ENCODE results near the gene SEZ6L. TPM values are rescaled to one million over a fixed set of nuclear protein-coding genes. Genes with fewer than 3 reads are reported as not detected.

SEZ6L gene
- total RNA-seq, 1 experiment from 2014 or later = not detected

DNA sequence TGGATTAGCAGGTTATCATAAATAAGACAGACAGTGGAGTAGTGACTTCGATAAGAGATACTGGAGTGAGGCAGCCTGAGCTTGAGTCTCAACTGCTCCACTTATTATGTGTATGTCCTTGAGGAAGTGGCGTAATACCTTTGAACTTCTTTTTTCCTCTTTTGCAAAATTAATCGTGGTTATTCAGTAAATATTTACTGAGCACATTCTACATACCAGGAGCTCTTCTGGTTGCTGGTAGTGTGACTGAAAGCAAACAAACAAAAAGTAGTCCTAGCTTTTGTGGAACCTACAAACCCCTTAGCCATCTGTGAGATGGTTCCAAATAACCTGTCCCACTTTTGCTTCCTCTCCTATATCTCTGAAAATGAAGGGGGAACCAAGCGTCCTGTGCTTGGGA is 134.2 kb downstream of the SEZ6L start:
- TF ChIP-seq ELF1 (IDR thresholded peaks at IDR 0.05; ENCODE audit: borderline replicate concordance, low read depth) (no peak), EGR1 (IDR thresholded peaks at IDR 0.05; ENCODE audit: low read depth) (no peak), ZBTB33 (IDR thresholded peaks at IDR 0.05; ENCODE audit: extremely low read depth, insufficient replicate concordance, low read length) (no peak), POLR2AphosphoS5 (IDR thresholded peaks at IDR 0.05; ENCODE audit: low read depth, low read length) (no peak)
- Histone ChIP-seq H2AFZ (ENCODE audit: low read depth, low read length, poor library complexity, severe bottlenecking) (no peak overlapping the region), H3K4me3 (replicated peaks in 1 of 2; ENCODE audit: low read depth in 1 of 2, low read length in 2 of 2) (no peak overlapping the region), H3K4me2 (ENCODE audit: low read length) (no peak overlapping the region), H3K9ac (ENCODE audit: low read length) (no peak overlapping the region), H3K27me3 (ENCODE audit: insufficient read depth, low read length) (peaks cover 51% of the 10 kb centered on the region), H3K27ac (ENCODE audit: low read depth, low read length) (no peak overlapping the region), H3K79me2 (ENCODE audit: insufficient read depth, low read length) (no peaks in the 10 kb centered on the region), H3K9me2 (ENCODE audit: insufficient read depth) (no peaks in the 10 kb centered on the region), H3K9me3 (ENCODE audit: control insufficient read depth in 1 of 2, insufficient read depth in 1 of 2, low read depth in 1 of 2, low read length in 2 of 2) (no peaks in the 10 kb centered on the region), H4K20me1 (ENCODE audit: insufficient read depth) (no peaks in the 10 kb centered on the region), H3K36me3 (ENCODE audit: control insufficient read depth in 1 of 2, insufficient read depth in 2 of 2, low read length in 2 of 2) (no peaks in the 10 kb centered on the region), H3K4me1 (ENCODE audit: control insufficient read depth in 1 of 2, insufficient read depth in 2 of 2, low read length in 2 of 2) (no peaks in the 10 kb centered on the region)
- ChIA-PET RAD21 (ENCODE audit: low non-redundant PET in 1 of 2, low total read pairs in 2 of 2, uncharacterized antibody in 2 of 2, unreplicated experiment in 2 of 2) (no interaction called here), POLR2A (interaction anchor here (1.7 kb wide), 1 partner anchor 9 kb away, joined by 4 read pairs; no protein-coding TSS in a partner anchor), CTCF (no interaction called here)
- BruUV-seq (replicated peaks) = no TSS peak
- DNase-seq (ENCODE audit: low read depth, low spot score) = no peak
- ATAC-seq = no peak
- intact Hi-C loops (cut with micrococcal nuclease) = no loop called here

DNA sequence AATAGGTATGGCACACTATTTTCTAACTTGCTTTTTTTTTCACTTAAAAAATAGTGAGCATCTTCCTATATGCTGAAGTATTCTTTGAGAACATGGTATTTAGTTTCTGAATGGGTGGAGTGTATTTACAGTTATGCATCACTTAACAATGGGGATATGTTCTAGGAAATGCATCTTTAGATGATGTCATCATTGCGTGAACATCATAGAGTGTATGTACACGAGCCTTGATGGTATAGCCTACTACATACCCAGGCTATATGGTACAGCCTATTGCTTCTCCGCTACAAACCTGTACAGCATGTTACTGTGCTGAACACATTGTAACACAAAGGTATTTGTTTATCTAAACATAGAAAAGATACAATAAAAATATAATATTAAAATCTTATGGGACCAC is 135.5 kb downstream of the SEZ6L start:
- no peak overlapping the region for H3K9ac ChIP-seq (ENCODE audit: low read length)
- TF ChIP-seq EZH2phosphoT487 (IDR thresholded peaks at IDR 0.05; ENCODE audit: borderline replicate concordance) (no peak), EZH2 (IDR thresholded peaks at IDR 0.05) (no peak), ZFX (IDR thresholded peaks at IDR 0.05) (no peak), YY1 (IDR thresholded peaks at IDR 0.05; ENCODE audit: extremely low read depth, insufficient replicate concordance, low read depth, low read length) (no peak), POLR2AphosphoS5 (IDR thresholded peaks at IDR 0.05; ENCODE audit: low read depth, low read length) (no peak), POLR2A (IDR thresholded peaks at IDR 0.05; ENCODE audit: borderline replicate concordance, extremely low read depth, insufficient read depth, insufficient read length) (no peak), SIN3A (IDR thresholded peaks at IDR 0.05; ENCODE audit: low read depth) (no peak), EGR1 (IDR thresholded peaks at IDR 0.05; ENCODE audit: low read depth) (no peak)
- TF ChIP-seq, protein P1, sequence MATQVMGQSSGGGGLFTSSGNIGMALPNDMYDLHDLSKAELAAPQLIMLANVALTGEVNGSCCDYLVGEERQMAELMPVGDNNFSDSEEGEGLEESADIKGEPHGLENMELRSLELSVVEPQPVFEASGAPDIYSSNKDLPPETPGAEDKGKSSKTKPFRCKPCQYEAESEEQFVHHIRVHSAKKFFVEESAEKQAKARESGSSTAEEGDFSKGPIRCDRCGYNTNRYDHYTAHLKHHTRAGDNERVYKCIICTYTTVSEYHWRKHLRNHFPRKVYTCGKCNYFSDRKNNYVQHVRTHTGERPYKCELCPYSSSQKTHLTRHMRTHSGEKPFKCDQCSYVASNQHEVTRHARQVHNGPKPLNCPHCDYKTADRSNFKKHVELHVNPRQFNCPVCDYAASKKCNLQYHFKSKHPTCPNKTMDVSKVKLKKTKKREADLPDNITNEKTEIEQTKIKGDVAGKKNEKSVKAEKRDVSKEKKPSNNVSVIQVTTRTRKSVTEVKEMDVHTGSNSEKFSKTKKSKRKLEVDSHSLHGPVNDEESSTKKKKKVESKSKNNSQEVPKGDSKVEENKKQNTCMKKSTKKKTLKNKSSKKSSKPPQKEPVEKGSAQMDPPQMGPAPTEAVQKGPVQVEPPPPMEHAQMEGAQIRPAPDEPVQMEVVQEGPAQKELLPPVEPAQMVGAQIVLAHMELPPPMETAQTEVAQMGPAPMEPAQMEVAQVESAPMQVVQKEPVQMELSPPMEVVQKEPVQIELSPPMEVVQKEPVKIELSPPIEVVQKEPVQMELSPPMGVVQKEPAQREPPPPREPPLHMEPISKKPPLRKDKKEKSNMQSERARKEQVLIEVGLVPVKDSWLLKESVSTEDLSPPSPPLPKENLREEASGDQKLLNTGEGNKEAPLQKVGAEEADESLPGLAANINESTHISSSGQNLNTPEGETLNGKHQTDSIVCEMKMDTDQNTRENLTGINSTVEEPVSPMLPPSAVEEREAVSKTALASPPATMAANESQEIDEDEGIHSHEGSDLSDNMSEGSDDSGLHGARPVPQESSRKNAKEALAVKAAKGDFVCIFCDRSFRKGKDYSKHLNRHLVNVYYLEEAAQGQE (IDR thresholded peaks at IDR 0.05; ENCODE audit: low read depth) = no peak
- TF ChIP-seq, protein P2, sequence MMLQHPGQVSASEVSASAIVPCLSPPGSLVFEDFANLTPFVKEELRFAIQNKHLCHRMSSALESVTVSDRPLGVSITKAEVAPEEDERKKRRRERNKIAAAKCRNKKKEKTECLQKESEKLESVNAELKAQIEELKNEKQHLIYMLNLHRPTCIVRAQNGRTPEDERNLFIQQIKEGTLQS (IDR thresholded peaks at IDR 0.05) = no peak
- TF ChIP-seq, protein P3, sequence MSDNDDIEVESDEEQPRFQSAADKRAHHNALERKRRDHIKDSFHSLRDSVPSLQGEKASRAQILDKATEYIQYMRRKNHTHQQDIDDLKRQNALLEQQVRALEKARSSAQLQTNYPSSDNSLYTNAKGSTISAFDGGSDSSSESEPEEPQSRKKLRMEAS (IDR thresholded peaks at IDR 0.05) = no peak
- POLR2A ChIA-PET = no interaction called here
- no peaks in the 10 kb centered on the region for H3K9me2 ChIP-seq (ENCODE audit: insufficient read depth)
- RAD21 ChIA-PET (ENCODE audit: low non-redundant PET in 1 of 2, low total read pairs in 2 of 2, uncharacterized antibody in 2 of 2, unreplicated experiment in 2 of 2) = no interaction called here
- H3K36me3 ChIP-seq (ENCODE audit: control insufficient read depth in 1 of 2, insufficient read depth in 2 of 2, low read length in 2 of 2) = no peaks in the 10 kb centered on the region
- CTCF ChIA-PET = no interaction called here
- H3K9me3 ChIP-seq (ENCODE audit: control insufficient read depth in 1 of 2, insufficient read depth in 1 of 2, low read depth in 1 of 2, low read length in 2 of 2) = no peaks in the 10 kb centered on the region
- no peak overlapping the region for H3K27ac ChIP-seq (ENCODE audit: low read depth, low read length)
- ATAC-seq (no peak), DNase-seq (ENCODE audit: low read depth, low spot score) (no peak)
- no peaks in the 10 kb centered on the region for H3K4me1 ChIP-seq (ENCODE audit: control insufficient read depth in 1 of 2, insufficient read depth in 2 of 2, low read length in 2 of 2)
- BruUV-seq (replicated peaks) = no TSS peak
- no peak overlapping the region for H3K4me2 ChIP-seq (ENCODE audit: low read length)
- peaks cover 45% of the 10 kb centered on the region for H3K27me3 ChIP-seq (ENCODE audit: insufficient read depth, low read length)
- intact Hi-C loops (cut with micrococcal nuclease) = loop anchor here (5.0 kb wide), 1 partner anchor 132 kb away; no protein-coding TSS in a partner anchor
- H3K79me2 ChIP-seq (ENCODE audit: insufficient read depth, low read length) = no peaks in the 10 kb centered on the region
- no peak overlapping the region for H3K4me3 ChIP-seq (replicated peaks in 1 of 2; ENCODE audit: low read depth in 1 of 2, low read length in 2 of 2)
- H4K20me1 ChIP-seq (ENCODE audit: insufficient read depth) = no peaks in the 10 kb centered on the region
- no peak overlapping the region for H2AFZ ChIP-seq (ENCODE audit: low read depth, low read length, poor library complexity, severe bottlenecking)

Measured in HCT116 (cell line).